PFSK-1 (cell line): ENCODE measurements around the gene MRPL19.

Experiments used
- FOXP2 ChIP-seq: optimal IDR thresholded peaks from 2 replicates; pipeline ENCODE3; 2011; ENCODE audit warnings: borderline replicate concordance, control low read depth, inconsistent platforms; ENCODE audit not compliant: insufficient read depth; ENCODE audit errors: extremely low read length, extremely low read depth
- POLR2AphosphoS5 ChIP-seq: IDR thresholded peaks from 2 replicates; pipeline ENCODE4 v1.6.1; 2012; ENCODE audit warnings: low read depth, mild to moderate bottlenecking, control low read depth, low read length, moderate library complexity
- SIN3A ChIP-seq: IDR thresholded peaks from 2 replicates; pipeline ENCODE4 v1.6.1; 2012; ENCODE audit warnings: mild to moderate bottlenecking, low read length, moderate library complexity, borderline replicate concordance; ENCODE audit not compliant: insufficient read depth
- TAF1 ChIP-seq: IDR thresholded peaks from 2 replicates; pipeline ENCODE4 v1.6.1; 2012; ENCODE audit warnings: low read length, control low read depth, borderline replicate concordance; ENCODE audit not compliant: insufficient read depth
- TF ChIP-seq, protein P1 (sequence below), 2 experiments: IDR thresholded peaks; 2 replicates each; pipeline versions ENCODE4 v1.6.1 to v1.8.0; 2011 to 2012; ENCODE audit warnings: low read depth in 2 of 2, low read length in 2 of 2, control low read depth in 1 of 2, inconsistent platforms in 1 of 2, mild to moderate bottlenecking in 1 of 2, moderate library complexity in 1 of 2; ENCODE audit not compliant: insufficient read depth in 1 of 2

The MRPL19 gene

GRCh38 chr2:75710577-75711253, 64.1 kb downstream of the MRPL19 start, which contains the start of gene GCFC2:
TSS of gene GCFC2 (minus strand) at chr2:75710915. CDS start at chr2:75710855, 60 bp downstream.
- TF ChIP-seq, protein P1, sequence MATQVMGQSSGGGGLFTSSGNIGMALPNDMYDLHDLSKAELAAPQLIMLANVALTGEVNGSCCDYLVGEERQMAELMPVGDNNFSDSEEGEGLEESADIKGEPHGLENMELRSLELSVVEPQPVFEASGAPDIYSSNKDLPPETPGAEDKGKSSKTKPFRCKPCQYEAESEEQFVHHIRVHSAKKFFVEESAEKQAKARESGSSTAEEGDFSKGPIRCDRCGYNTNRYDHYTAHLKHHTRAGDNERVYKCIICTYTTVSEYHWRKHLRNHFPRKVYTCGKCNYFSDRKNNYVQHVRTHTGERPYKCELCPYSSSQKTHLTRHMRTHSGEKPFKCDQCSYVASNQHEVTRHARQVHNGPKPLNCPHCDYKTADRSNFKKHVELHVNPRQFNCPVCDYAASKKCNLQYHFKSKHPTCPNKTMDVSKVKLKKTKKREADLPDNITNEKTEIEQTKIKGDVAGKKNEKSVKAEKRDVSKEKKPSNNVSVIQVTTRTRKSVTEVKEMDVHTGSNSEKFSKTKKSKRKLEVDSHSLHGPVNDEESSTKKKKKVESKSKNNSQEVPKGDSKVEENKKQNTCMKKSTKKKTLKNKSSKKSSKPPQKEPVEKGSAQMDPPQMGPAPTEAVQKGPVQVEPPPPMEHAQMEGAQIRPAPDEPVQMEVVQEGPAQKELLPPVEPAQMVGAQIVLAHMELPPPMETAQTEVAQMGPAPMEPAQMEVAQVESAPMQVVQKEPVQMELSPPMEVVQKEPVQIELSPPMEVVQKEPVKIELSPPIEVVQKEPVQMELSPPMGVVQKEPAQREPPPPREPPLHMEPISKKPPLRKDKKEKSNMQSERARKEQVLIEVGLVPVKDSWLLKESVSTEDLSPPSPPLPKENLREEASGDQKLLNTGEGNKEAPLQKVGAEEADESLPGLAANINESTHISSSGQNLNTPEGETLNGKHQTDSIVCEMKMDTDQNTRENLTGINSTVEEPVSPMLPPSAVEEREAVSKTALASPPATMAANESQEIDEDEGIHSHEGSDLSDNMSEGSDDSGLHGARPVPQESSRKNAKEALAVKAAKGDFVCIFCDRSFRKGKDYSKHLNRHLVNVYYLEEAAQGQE (IDR thresholded peaks at IDR 0.05; ENCODE audit: insufficient read depth in 1 of 2, low read depth in 2 of 2, low read length in 2 of 2): peak in 1 of 2 experiments; percentile 37; a peak in 1 of 4 replicates
- TF ChIP-seq FOXP2: peak; percentile 75
- TF ChIP-seq SIN3A: no peak
- peak; percentile 60; the same call in 1 of the 2 replicates for TF ChIP-seq TAF1
- peak; percentile 92 for TF ChIP-seq POLR2AphosphoS5

GRCh38 chr2:75716406-75716805, 69.8 kb downstream of the MRPL19 start:
- no peak for TF ChIP-seq TAF1
- TF ChIP-seq FOXP2: no peak
- TF ChIP-seq POLR2AphosphoS5: no peak
- TF ChIP-seq, protein P1 (IDR thresholded peaks at IDR 0.05; ENCODE audit: insufficient read depth in 1 of 2, low read depth in 2 of 2, low read length in 2 of 2): no peak
- TF ChIP-seq SIN3A: no peak

DNA sequence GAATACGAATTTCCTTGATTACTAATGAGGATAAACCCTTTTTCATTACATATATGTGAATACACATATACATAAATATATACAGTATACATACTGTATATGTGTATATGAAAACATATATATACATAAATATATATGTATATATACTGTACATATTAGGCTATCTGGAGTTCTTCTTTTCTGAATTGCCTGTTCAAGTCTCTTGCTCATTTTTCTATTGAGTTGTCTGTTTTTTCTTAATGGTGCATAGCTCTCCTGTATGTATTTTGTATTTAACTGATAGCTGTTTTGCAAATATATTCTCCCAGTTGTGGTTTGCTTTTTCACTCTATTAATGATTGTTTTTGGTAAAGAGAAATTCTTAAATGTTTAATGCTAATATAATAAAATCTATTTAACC, 73.0 kb downstream of the MRPL19 start:
- TF ChIP-seq SIN3A: no peak

DNA sequence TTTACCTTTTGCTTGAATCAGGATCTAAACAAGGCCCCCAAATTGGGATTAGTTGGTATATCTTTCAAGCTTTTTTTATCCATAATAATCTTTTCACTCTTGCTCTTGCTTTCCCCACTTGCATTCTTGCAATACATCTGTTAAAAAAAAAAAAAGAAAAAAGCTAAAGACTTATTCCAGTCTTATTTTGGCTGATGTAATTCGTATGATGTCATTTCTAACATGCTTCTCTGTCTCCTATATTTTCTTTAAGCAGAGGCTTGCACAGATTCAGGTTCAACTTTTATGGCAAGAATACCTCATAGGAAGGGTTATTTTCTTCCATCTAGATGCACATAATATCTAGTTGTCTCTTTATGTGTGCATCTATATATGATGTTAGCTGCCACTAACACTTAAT, 73.9 kb downstream of the MRPL19 start:
- TF ChIP-seq FOXP2 (no peak), TAF1 (no peak), SIN3A (no peak), POLR2AphosphoS5 (no peak)
- TF ChIP-seq, protein P1 (IDR thresholded peaks at IDR 0.05; ENCODE audit: insufficient read depth in 1 of 2, low read depth in 2 of 2, low read length in 2 of 2): no peak

GRCh38 chr2:75722687-75723086, 76.1 kb downstream of the MRPL19 start:
- TF ChIP-seq SIN3A: no peak
- no peak for TF ChIP-seq FOXP2
- TF ChIP-seq TAF1: no peak
- TF ChIP-seq POLR2AphosphoS5: no peak
- TF ChIP-seq, protein P1 (IDR thresholded peaks at IDR 0.05; ENCODE audit: insufficient read depth in 1 of 2, low read depth in 2 of 2, low read length in 2 of 2): no peak
